Keratinocyte (primary cell): ENCODE data around the gene LALBA. TPM values are rescaled to one million over a fixed set of nuclear protein-coding genes. Genes with fewer than 3 reads are reported as not detected.

Source experiments
- polyA plus RNA-seq, 5 experiments: library from polyadenylated mRNA; depleted of rRNA in 3 of 5; stranded (reverse) in 3 of 5; stranded (forward) in 1 of 5; unstranded in 1 of 5; fragments of >200 nt; gene quantifications; 1 replicate in 1 of 5; 2 replicates in 3 of 5; 3 replicates in 1 of 5; pipeline versions ENCODE4 v1.2.1 to v1.2.3, GENCODE V29; 2011 to 2012; ENCODE audit warnings: missing spikeins in 2 of 5, low read depth in 1 of 5, low replicate concordance in 1 of 5

The LALBA gene
- polyA plus RNA-seq, 1 donor (not counting 4 experiments of a cell fraction or from before 2014, with no cell fraction given): not detected

Other genes with a start within 250 kb of the LALBA start
- gene ZNF641, start 219.1 kb downstream of the LALBA start, polyA plus RNA-seq: 4.1 to 6.4 TPM (median 4.5 TPM) in 3 replicates
- not detected in 3 replicates for gene ANP32D, start 97.5 kb downstream of the LALBA start, polyA plus RNA-seq
- 3.3 to 5.3 TPM (median 4.3 TPM) in 3 replicates for gene C12orf54, start 87.5 kb downstream of the LALBA start, polyA plus RNA-seq
- gene OR8S1, start 44.4 kb downstream of the LALBA start, polyA plus RNA-seq: not detected in 3 replicates
- gene KANSL2, start 112.2 kb upstream of the LALBA start, polyA plus RNA-seq: 36.1 to 42.8 TPM (median 37.8 TPM) in 3 replicates
- gene CCNT1, start 146.7 kb upstream of the LALBA start, polyA plus RNA-seq: 20.4 to 23.4 TPM (median 22.5 TPM) in 3 replicates
- gene ADCY6, start 219.0 kb upstream of the LALBA start, polyA plus RNA-seq: 11.9 to 22.8 TPM (median 13.2 TPM) in 3 replicates
- 16.1 to 19.8 TPM (median 19.3 TPM) in 3 replicates for gene CACNB3, start 248.4 kb upstream of the LALBA start, polyA plus RNA-seq